H1 (cell line): ENCODE data around the gene CSHL1. TPM values are rescaled to one million over a fixed set of nuclear protein-coding genes. Genes with fewer than 3 reads are reported as not detected.
A peak's percentile ranks its signal among the peaks of the same experiment; 100 is the strongest.

Source experiments
- CTCF ChIA-PET: fragments of 300-600 bp; sonication (Branson Sonifier 250); formaldehyde crosslinking; loops from one replicate; lab custom pipeline; 2021; ENCODE audit not compliant: partially characterized antibody; lab: Charles Lee
- POLR2A ChIA-PET: fragments of 300-600 bp; sonication (Branson Sonifier 250); formaldehyde crosslinking; loops from one replicate; lab custom pipeline; 2021; ENCODE audit warnings: inconsistent platforms; ENCODE audit not compliant: partially characterized antibody; lab: Charles Lee
- DNase-seq, 2 experiments: peaks; one replicate each; pipeline versions ENCODE4 v3.0.0 to v3.0.0-alpha.2; 2010 to 2022; ENCODE audit warnings: low spot score in 2 of 2, low read depth in 1 of 2, mixed read lengths in 1 of 2
- FAIRE-seq: peaks from 2 replicates; lab custom pipeline; 2011; peaks lifted over from hg19 to GRCh38; lab: Jason Lieb, UNC
- H2AFZ ChIP-seq: 2 replicates; pipeline ENCODE4 v1.8.1; 2012; ENCODE audit warnings: low read length, inconsistent platforms
- H2AK5ac ChIP-seq: 2 replicates; pipeline ENCODE4 v1.6.1; 2013; ENCODE audit warnings: low read depth, low read length
- H2BK120ac ChIP-seq: replicated peaks from 2 replicates; pipeline ENCODE3; 2013; ENCODE audit warnings: low read depth, low read length, inconsistent platforms
- H2BK12ac ChIP-seq: 2 replicates; pipeline ENCODE4 v1.6.1; 2013; ENCODE audit warnings: low read depth, low read length
- H2BK15ac ChIP-seq: 2 replicates; pipeline ENCODE4 v1.6.1; 2013; ENCODE audit warnings: low read length
- H2BK20ac ChIP-seq: 2 replicates; pipeline ENCODE4 v1.6.1; 2013; ENCODE audit warnings: low read length
- H2BK5ac ChIP-seq: 2 replicates; pipeline ENCODE4 v1.6.1; 2013; ENCODE audit warnings: low read depth, low read length
- H3K14ac ChIP-seq: 2 replicates; pipeline ENCODE4 v1.6.1; 2013; ENCODE audit warnings: inconsistent platforms; ENCODE audit not compliant: insufficient read length
- H3K18ac ChIP-seq: 2 replicates; pipeline ENCODE4 v1.6.1; 2013; ENCODE audit warnings: low read length; ENCODE audit errors: extremely low read depth
- H3K23ac ChIP-seq: 2 replicates; pipeline ENCODE4 v1.6.1; 2013; ENCODE audit warnings: inconsistent platforms; ENCODE audit not compliant: insufficient read length
- H3K23me2 ChIP-seq: 2 replicates; pipeline ENCODE4 v1.6.1; 2013; ENCODE audit warnings: low read depth, low read length
- H3K27ac ChIP-seq: 2 replicates; pipeline ENCODE4 v1.6.1; 2011; ENCODE audit warnings: low read depth, low read length, inconsistent platforms
- H3K27me3 ChIP-seq, 4 experiments: replicated peaks in 1 of 4; 1 replicate in 1 of 4; 2 replicates in 3 of 4; pipeline versions ENCODE4 v1.6.1 to v1.8.1; 2011 to 2013; ENCODE audit warnings: low read length in 3 of 4, mild to moderate bottlenecking in 3 of 4, inconsistent platforms in 2 of 4, mixed read lengths in 2 of 4, moderate library complexity in 1 of 4; ENCODE audit not compliant: control insufficient read depth in 3 of 4, insufficient read depth in 3 of 4; ENCODE audit errors: extremely low read depth in 1 of 4
- H3K36me3 ChIP-seq, 4 experiments: 2 replicates each; pipeline versions ENCODE4 v1.6.1 to v1.8.1; 2011 to 2013; ENCODE audit warnings: mild to moderate bottlenecking in 4 of 4, low read length in 3 of 4, moderate library complexity in 2 of 4, control low read depth in 1 of 4, inconsistent platforms in 1 of 4; ENCODE audit not compliant: insufficient read depth in 4 of 4, control insufficient read depth in 2 of 4
- H3K4ac ChIP-seq: replicated peaks from 2 replicates; pipeline ENCODE3; 2013; ENCODE audit warnings: low read length, low read depth, mixed read lengths, inconsistent platforms; ENCODE audit not compliant: insufficient read length
- H3K4me1 ChIP-seq, 4 experiments: replicated peaks in 1 of 4; 1 replicate in 1 of 4; 2 replicates in 3 of 4; pipeline versions ENCODE4 v1.6.1 to v1.8.1; 2011 to 2013; ENCODE audit warnings: low read length in 3 of 4, inconsistent platforms in 2 of 4, mixed read lengths in 1 of 4; ENCODE audit not compliant: insufficient read depth in 4 of 4, control insufficient read depth in 3 of 4
- H3K4me2 ChIP-seq, 2 experiments: 2 replicates each; pipeline versions ENCODE4 v1.6.1 to v1.8.1; 2011 to 2013; ENCODE audit warnings: low read depth in 2 of 2, low read length in 2 of 2, control low read depth in 1 of 2, inconsistent platforms in 1 of 2, mild to moderate bottlenecking in 1 of 2; ENCODE audit not compliant: insufficient read depth in 1 of 2
- H3K4me3 ChIP-seq, 4 experiments: fragments of 200-600, 300-600 bp in 1 of 4; sonication (generic), shearing (Covaris generic), sonication (Bioruptor Twin) in 1 of 4; 2 replicates each; pipeline versions ENCODE4 v1.5.1 to v1.8.1; 2011 to 2016; ENCODE audit warnings: low read length in 4 of 4, low read depth in 3 of 4, control low read depth in 2 of 4, inconsistent platforms in 2 of 4, mild to moderate bottlenecking in 2 of 4, mixed read lengths in 1 of 4, moderate library complexity in 1 of 4; ENCODE audit not compliant: insufficient read depth in 2 of 4; ENCODE audit errors: extremely low read depth in 1 of 4
- H3K56ac ChIP-seq: replicated peaks from 2 replicates; pipeline ENCODE3; 2013; ENCODE audit warnings: low read depth, mild to moderate bottlenecking, mixed read lengths, low read length, inconsistent platforms; ENCODE audit not compliant: insufficient read length
- H3K79me1 ChIP-seq: 2 replicates; pipeline ENCODE4 v1.6.1; 2013; ENCODE audit warnings: low read depth, low read length, control low read depth
- H3K79me2 ChIP-seq, 2 experiments: 2 replicates each; pipeline versions ENCODE4 v1.6.1 to v1.8.1; 2012 to 2013; ENCODE audit warnings: low read length in 2 of 2, mild to moderate bottlenecking in 2 of 2, inconsistent platforms in 1 of 2; ENCODE audit not compliant: insufficient read depth in 2 of 2, control insufficient read depth in 1 of 2
- H3K9ac ChIP-seq, 4 experiments: replicated peaks in 1 of 4; 1 replicate in 1 of 4; 2 replicates in 3 of 4; pipeline versions ENCODE4 v1.6.1 to v1.8.1; 2011 to 2013; ENCODE audit warnings: low read depth in 3 of 4, low read length in 3 of 4, control low read depth in 2 of 4, mild to moderate bottlenecking in 2 of 4, moderate library complexity in 2 of 4, inconsistent platforms in 1 of 4; ENCODE audit errors: extremely low read depth in 1 of 4
- H3K9me3 ChIP-seq, 2 experiments: 2 replicates each; pipeline versions ENCODE4 v1.6.1 to v1.8.1; 2012 to 2013; ENCODE audit warnings: mild to moderate bottlenecking in 2 of 2, moderate library complexity in 2 of 2, control low read depth in 1 of 2, inconsistent platforms in 1 of 2, low read depth in 1 of 2, low read length in 1 of 2, mixed read lengths in 1 of 2; ENCODE audit not compliant: insufficient read depth in 2 of 2
- H4K20me1 ChIP-seq, 2 experiments: replicated peaks in 1 of 2; 2 replicates each; pipeline versions ENCODE3 to v1.8.1; 2011 to 2013; ENCODE audit warnings: inconsistent platforms in 2 of 2, low read length in 2 of 2, mild to moderate bottlenecking in 1 of 2; ENCODE audit not compliant: insufficient read depth in 2 of 2, control insufficient read depth in 1 of 2
- H4K5ac ChIP-seq: 2 replicates; pipeline ENCODE4 v1.6.1; 2013; ENCODE audit warnings: low read length, low read depth, mixed read lengths, inconsistent platforms; ENCODE audit not compliant: insufficient read length
- H4K8ac ChIP-seq: 2 replicates; pipeline ENCODE4 v1.8.0; 2013; ENCODE audit warnings: mild to moderate bottlenecking, moderate library complexity, low read length, inconsistent platforms; ENCODE audit not compliant: insufficient read depth; ENCODE audit errors: extremely low read depth
- H4K91ac ChIP-seq: replicated peaks from 2 replicates; pipeline ENCODE3; 2013; ENCODE audit warnings: low read length, mixed read lengths, inconsistent platforms; ENCODE audit not compliant: insufficient read length
- CHD1 ChIP-seq: IDR thresholded peaks from 2 replicates; pipeline ENCODE4 v1.6.1; 2012; ENCODE audit warnings: low read depth, low read length, improper control_type of control experiment
- WGBS, 2 experiments: shearing (Covaris generic) in 1 of 2; methylation state at CpG; one replicate each; pipeline versions ENCODE4 v1.1.6 to v1.1.7; 2013 to 2015; ENCODE audit warnings: low lambda C conversion rate in 2 of 2, mixed read lengths in 2 of 2, inconsistent platforms in 1 of 2, low coverage in 1 of 2, missing lambda C conversion rate in 1 of 2; ENCODE audit not compliant: insufficient replicate concordance in 2 of 2, insufficient coverage in 1 of 2, insufficient read length in 1 of 2; ENCODE audit errors: extremely low coverage in 1 of 2, missing lambda C conversion rate in 1 of 2; 5-methylcytosine and 5-hydroxymethylcytosine counted together
- polyA plus RNA-seq, 7 experiments: library from polyadenylated mRNA; depleted of rRNA in 3 of 7; stranded (reverse) in 5 of 7; unstranded in 2 of 7; fragments of >200 nt in 5 of 7; fragments of 200-250 nt in 2 of 7; gene quantifications; 1 replicate in 5 of 7; 2 replicates in 1 of 7; 4 replicates in 1 of 7; pipeline versions ENCODE4 v1.2.1 to v1.2.3, GENCODE V29; 2011 to 2013; ENCODE audit warnings: missing spikeins in 2 of 7, mixed read lengths in 2 of 7
- total RNA-seq: library from RNA; stranded (reverse); fragmentation: NEBNext Ultra II Directional; extraction: Animal tissue kit (Norgen Biotek cat#: 25700); gene quantifications from 2 replicates; pipeline ENCODE4 v1.2.1, GENCODE V29; 2021
- TF ChIP-seq, protein P1 (sequence below), 3 experiments: IDR thresholded peaks; 1 replicate in 2 of 3; 2 replicates in 1 of 3; pipeline versions ENCODE4 v1.5.1 to v1.6.1; 2011; ENCODE audit warnings: low read length in 3 of 3, mild to moderate bottlenecking in 3 of 3, inconsistent platforms in 2 of 3, low read depth in 1 of 3, moderate library complexity in 1 of 3; ENCODE audit not compliant: insufficient read depth in 1 of 3; ENCODE audit errors: control extremely low read depth in 1 of 3

CSHL1 gene
- total and polyA plus RNA-seq, 2 of the 8 experiments (the other 6 are each of a cell fraction or from before 2014, with no cell fraction given), result not detected

DNA sequence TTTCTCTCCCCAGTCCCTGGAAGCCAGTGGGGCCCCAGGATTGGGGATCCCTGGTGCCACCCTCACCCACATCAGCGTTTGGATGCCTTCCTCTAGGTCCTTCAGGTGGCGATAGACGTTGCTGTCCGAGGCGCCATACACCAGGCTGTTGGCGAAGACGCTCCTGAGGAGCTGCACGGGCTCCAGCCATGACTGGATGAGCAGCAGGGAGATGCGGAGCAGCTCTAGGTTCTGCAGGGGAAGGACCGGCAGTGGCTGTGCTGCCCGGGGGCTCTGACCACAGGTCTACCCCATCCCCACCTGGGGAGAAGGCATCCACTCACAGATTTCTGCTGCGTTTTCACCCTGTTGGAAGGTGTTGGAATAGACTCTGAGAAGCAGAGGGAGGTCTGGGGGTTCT lies 30.4 kb downstream of the CSHL1 start:
- H3K56ac ChIP-seq, result no peak overlapping the region
- H3K4me3 ChIP-seq, result peak overlapping the region in 1 of 4 experiments; percentile 33; a peak in 1 of 8 replicates
- H3K27me3 ChIP-seq, result no peaks in the 10 kb centered on the region
- H3K23ac ChIP-seq, result no peak overlapping the region
- 0 out of 2 replicates have a peak overlapping the region, but pooled peaks have one; percentile 61 for H2BK20ac ChIP-seq
- 87% methylated on average over 9 of the region's 12 CpGs; no CpG with 5 or more reads in 1 of the 2 experiments for WGBS, 2 experiments
- H2AFZ ChIP-seq, result peak overlapping the region; percentile 97
- H4K20me1 ChIP-seq, result no peaks in the 10 kb centered on the region
- H3K79me1 ChIP-seq, result no peaks in the 10 kb centered on the region
- no peak overlapping the region for H2BK5ac ChIP-seq
- no peaks in the 10 kb centered on the region for H3K9me3 ChIP-seq
- no peaks in the 10 kb centered on the region for H3K23me2 ChIP-seq
- no peak overlapping the region for H4K91ac ChIP-seq
- H3K18ac ChIP-seq, result no peak overlapping the region; the same call in 1 of the 2 replicates
- no peak for DNase-seq
- no peak overlapping the region for H2AK5ac ChIP-seq
- no peak overlapping the region; the same call in 1 of the 2 replicates for H4K8ac ChIP-seq
- H3K27ac ChIP-seq, result no peak overlapping the region
- peak overlapping the region; percentile 81; the same call in 1 of the 2 replicates for H2BK15ac ChIP-seq
- 0 out of 2 replicates have a peak overlapping the region, but pooled peaks have one; percentile 2 for H2BK12ac ChIP-seq
- no peaks in the 10 kb centered on the region for H3K79me2 ChIP-seq
- TF ChIP-seq, protein P1, sequence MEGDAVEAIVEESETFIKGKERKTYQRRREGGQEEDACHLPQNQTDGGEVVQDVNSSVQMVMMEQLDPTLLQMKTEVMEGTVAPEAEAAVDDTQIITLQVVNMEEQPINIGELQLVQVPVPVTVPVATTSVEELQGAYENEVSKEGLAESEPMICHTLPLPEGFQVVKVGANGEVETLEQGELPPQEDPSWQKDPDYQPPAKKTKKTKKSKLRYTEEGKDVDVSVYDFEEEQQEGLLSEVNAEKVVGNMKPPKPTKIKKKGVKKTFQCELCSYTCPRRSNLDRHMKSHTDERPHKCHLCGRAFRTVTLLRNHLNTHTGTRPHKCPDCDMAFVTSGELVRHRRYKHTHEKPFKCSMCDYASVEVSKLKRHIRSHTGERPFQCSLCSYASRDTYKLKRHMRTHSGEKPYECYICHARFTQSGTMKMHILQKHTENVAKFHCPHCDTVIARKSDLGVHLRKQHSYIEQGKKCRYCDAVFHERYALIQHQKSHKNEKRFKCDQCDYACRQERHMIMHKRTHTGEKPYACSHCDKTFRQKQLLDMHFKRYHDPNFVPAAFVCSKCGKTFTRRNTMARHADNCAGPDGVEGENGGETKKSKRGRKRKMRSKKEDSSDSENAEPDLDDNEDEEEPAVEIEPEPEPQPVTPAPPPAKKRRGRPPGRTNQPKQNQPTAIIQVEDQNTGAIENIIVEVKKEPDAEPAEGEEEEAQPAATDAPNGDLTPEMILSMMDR (IDR thresholded peaks at IDR 0.05; ENCODE audit: control extremely low read depth in 1 of 3, insufficient read depth in 1 of 3, low read depth in 1 of 3, low read length in 3 of 3), result peak in 1 of 3 experiments; percentile 1; a peak in 1 of 4 replicates
- TF ChIP-seq CHD1, result no peak
- TF ChIP-seq, all 59 proteins: peak for 1
- H2BK120ac ChIP-seq, result no peak overlapping the region
- no peak overlapping the region for H4K5ac ChIP-seq
- H3K4me1 ChIP-seq, result peaks cover 3 to 15% (median 8%) of the 10 kb centered on the region in 4 experiments
- no peak for FAIRE-seq
- CTCF ChIA-PET, result interaction anchor here (0.6 to 4.5 kb wide), 19 partner anchors 14 to 475 kb away, joined by 3 to 66 read pairs (median 5); partner anchors contain the start of genes CSHL1, GH1 and ICAM2
- no peak overlapping the region for H3K14ac ChIP-seq
- POLR2A ChIA-PET, result interaction anchor here (0.8 kb wide), 1 partner anchor 15 kb away, joined by 3 read pairs; no protein-coding TSS in a partner anchor
- H3K36me3 ChIP-seq, result no peaks in the 10 kb centered on the region
- H3K9ac ChIP-seq, result no peak overlapping the region
- peak overlapping the region; percentile 7 to 39; a peak in 3 of 4 replicates for H3K4me2 ChIP-seq
- no peak overlapping the region for H3K4ac ChIP-seq
